Panc1 (cell line): Measurements from ENCODE around the gene PROSER1. TPM values are rescaled to one million over a fixed set of nuclear protein-coding genes. Genes with fewer than 3 reads are reported as not detected.

ENCODE experiments used
- ATAC-seq: fragments of 200-7000 bp; cut with Tn5 transposase; 2 replicates; pipeline ENCODE4 v1.9.1; 2020; ENCODE audit warnings: mild to moderate bottlenecking, moderate library complexity
- BruUV-seq: library from RNA; stranded (reverse); fragments of 400-500 nt; replicated peaks from 2 replicates; lab custom pipeline; 2021; lab: Mats Ljungman, UMichigan
- CTCF ChIA-PET: fragments of 300-600 bp; sonication (Branson Sonifier 250); formaldehyde crosslinking; loops from one replicate; lab custom pipeline; 2022; ENCODE audit warnings: antibody characterized with exemption; lab: Charles Lee
- POLR2A ChIA-PET: fragments of 300-600 bp; sonication (Branson Sonifier 250); formaldehyde crosslinking; loops from one replicate; lab custom pipeline; 2022; ENCODE audit warnings: antibody characterized with exemption; lab: Charles Lee
- DNase-seq: peaks from one replicate; pipeline ENCODE4 v3.0.0-alpha.2; 2010; ENCODE audit warnings: low read depth, low spot score
- H3K27ac ChIP-seq: 2 replicates; pipeline ENCODE4 v1.5.1; 2011; ENCODE audit warnings: mild to moderate bottlenecking, low read length, inconsistent platforms
- H3K27me3 ChIP-seq: fragments of 200-500 bp; sonication (Bioruptor generic); 2 replicates; pipeline ENCODE4 v1.6.0; 2014; ENCODE audit warnings: low read length, inconsistent platforms; ENCODE audit not compliant: control insufficient read depth, insufficient read depth
- H3K36me3 ChIP-seq: fragments of 200-500 bp; sonication (Bioruptor generic); 2 replicates; pipeline ENCODE4 v1.5.1; 2014; ENCODE audit warnings: inconsistent platforms, mild to moderate bottlenecking, low read length, moderate library complexity; ENCODE audit not compliant: control insufficient read depth, insufficient read depth
- H3K4me1 ChIP-seq: 2 replicates; pipeline ENCODE4 v1.5.1; 2011; ENCODE audit warnings: inconsistent platforms, mild to moderate bottlenecking, low read length, moderate library complexity; ENCODE audit not compliant: control insufficient read depth, insufficient read depth
- H3K4me3 ChIP-seq, 2 experiments: 2 replicates each; pipeline ENCODE4 v1.5.1; 2011 to 2012; ENCODE audit warnings: low read depth in 2 of 2, low read length in 2 of 2, mild to moderate bottlenecking in 2 of 2, inconsistent platforms in 1 of 2, moderate library complexity in 1 of 2
- H3K9me3 ChIP-seq: fragments of 200-500 bp; sonication (Bioruptor generic); 2 replicates; pipeline ENCODE4 v1.5.1; 2014; ENCODE audit warnings: low read depth, mild to moderate bottlenecking, inconsistent platforms, low read length, moderate library complexity; ENCODE audit not compliant: control insufficient read depth, insufficient read depth
- POLR2AphosphoS5 ChIP-seq: IDR thresholded peaks from 2 replicates; pipeline ENCODE4 v1.6.1; 2012; ENCODE audit warnings: mild to moderate bottlenecking, low read depth, low read length, moderate library complexity
- SIN3A ChIP-seq: IDR thresholded peaks from 2 replicates; pipeline ENCODE4 v1.6.1; 2012; ENCODE audit warnings: low read depth, mild to moderate bottlenecking, low read length, moderate library complexity, borderline replicate concordance; ENCODE audit not compliant: insufficient read depth
- TCF7L2 ChIP-seq: IDR thresholded peaks from 2 replicates; pipeline ENCODE4 v1.6.1; 2011; ENCODE audit warnings: mild to moderate bottlenecking, low read depth, low read length, inconsistent platforms
- in situ Hi-C: cut with HindIII; loops from 2 replicates; pipeline ENCODE4 v1.10.0; 2016; ENCODE audit warnings: low sequenced_read_pairs, low pct_unique_long_range_greater_than_20kb
- intact Hi-C: fragments of 100-400 bp; cut with micrococcal nuclease; formaldehyde crosslinking; loops from one replicate; pipeline ENCODE4 v1.10.0; 2022; ENCODE audit not compliant: unreplicated experiment
- total RNA-seq: library from RNA; stranded (reverse); gene quantifications from one replicate; pipeline ENCODE4 v1.2.1, GENCODE V29; 2021; ENCODE audit not compliant: unreplicated experiment
- TF ChIP-seq, protein P1 (sequence below): fragments of 450-650 bp; IDR thresholded peaks from 2 replicates; pipeline ENCODE4 v1.5.1; 2017; ENCODE audit warnings: mild to moderate bottlenecking
- TF ChIP-seq, protein P2 (sequence below), 2 experiments: IDR thresholded peaks; 2 replicates each; pipeline ENCODE4 v1.6.1; 2011 to 2012; ENCODE audit warnings: low read depth in 2 of 2, control low read depth in 1 of 2, low read length in 1 of 2, mild to moderate bottlenecking in 1 of 2, moderate library complexity in 1 of 2; ENCODE audit not compliant: insufficient read depth in 1 of 2

Gene PROSER1
- total RNA-seq, 1 experiment from 2014 or later: 24.7 TPM

DNA sequence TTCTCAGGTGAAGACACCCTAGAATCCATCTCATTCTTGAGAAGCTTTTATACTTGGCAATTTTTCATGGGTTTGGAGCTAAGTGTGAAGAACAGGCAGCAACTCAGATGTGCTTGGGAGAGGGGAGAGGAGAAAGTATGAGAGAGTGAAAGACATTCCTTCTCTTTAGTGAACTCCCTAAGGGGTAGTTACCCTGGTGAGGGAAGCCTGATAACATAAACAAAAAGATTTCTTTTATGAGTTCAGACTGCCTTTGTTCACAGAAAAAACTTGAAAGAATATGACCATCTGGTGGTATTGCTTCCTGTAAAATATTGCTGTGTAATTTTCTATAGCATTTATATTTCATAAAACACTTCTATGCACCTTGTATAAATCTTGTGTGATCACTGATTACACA is 47.2 kb downstream of the PROSER1 start, which contains the start of gene STOML3:
Gene STOML3 (minus strand): TSS at position 139 of the 400 bp plus-strand sequence. CDS start 110 bp downstream, at position 29.
- no peak for ATAC-seq
- POLR2A ChIA-PET: no interaction called here
- no peaks in the 10 kb centered on the region for H3K27me3 ChIP-seq

DNA sequence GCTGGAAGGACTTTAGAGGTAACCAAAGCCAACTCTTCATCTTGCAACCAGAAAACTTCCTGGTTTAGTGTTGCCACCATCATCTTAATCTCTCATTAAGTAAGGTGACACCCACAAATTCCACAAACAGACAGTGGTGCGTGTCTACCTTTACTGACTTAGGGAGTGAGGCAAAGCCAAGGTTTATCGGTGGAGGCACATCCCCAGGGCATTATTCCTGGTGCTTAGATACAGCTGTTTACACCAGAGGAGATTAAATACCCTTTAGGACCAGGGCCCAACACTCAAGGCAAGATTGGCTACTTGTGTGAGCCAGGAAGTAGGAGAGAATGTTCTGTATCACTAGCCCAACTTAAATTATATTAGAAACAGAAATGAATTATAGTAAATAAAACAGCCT is 56.8 kb downstream of the PROSER1 start:
- DNase-seq (no peak), ATAC-seq (no peak)
- in situ Hi-C loops (no loop called here), intact Hi-C loops (no loop called here)
- no peaks in the 10 kb centered on the region for H3K4me1 ChIP-seq
- no peaks in the 10 kb centered on the region for H3K27me3 ChIP-seq
- CTCF ChIA-PET: no interaction called here
- no peaks in the 10 kb centered on the region for H3K9me3 ChIP-seq
- BruUV-seq: no TSS peak
- no peak overlapping the region for H3K27ac ChIP-seq
- POLR2A ChIA-PET: no interaction called here
- TF ChIP-seq SIN3A: no peak
- TF ChIP-seq, protein P1, sequence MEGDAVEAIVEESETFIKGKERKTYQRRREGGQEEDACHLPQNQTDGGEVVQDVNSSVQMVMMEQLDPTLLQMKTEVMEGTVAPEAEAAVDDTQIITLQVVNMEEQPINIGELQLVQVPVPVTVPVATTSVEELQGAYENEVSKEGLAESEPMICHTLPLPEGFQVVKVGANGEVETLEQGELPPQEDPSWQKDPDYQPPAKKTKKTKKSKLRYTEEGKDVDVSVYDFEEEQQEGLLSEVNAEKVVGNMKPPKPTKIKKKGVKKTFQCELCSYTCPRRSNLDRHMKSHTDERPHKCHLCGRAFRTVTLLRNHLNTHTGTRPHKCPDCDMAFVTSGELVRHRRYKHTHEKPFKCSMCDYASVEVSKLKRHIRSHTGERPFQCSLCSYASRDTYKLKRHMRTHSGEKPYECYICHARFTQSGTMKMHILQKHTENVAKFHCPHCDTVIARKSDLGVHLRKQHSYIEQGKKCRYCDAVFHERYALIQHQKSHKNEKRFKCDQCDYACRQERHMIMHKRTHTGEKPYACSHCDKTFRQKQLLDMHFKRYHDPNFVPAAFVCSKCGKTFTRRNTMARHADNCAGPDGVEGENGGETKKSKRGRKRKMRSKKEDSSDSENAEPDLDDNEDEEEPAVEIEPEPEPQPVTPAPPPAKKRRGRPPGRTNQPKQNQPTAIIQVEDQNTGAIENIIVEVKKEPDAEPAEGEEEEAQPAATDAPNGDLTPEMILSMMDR: no peak
- TF ChIP-seq POLR2AphosphoS5: no peak
- no peak for TF ChIP-seq TCF7L2
- TF ChIP-seq, protein P2, sequence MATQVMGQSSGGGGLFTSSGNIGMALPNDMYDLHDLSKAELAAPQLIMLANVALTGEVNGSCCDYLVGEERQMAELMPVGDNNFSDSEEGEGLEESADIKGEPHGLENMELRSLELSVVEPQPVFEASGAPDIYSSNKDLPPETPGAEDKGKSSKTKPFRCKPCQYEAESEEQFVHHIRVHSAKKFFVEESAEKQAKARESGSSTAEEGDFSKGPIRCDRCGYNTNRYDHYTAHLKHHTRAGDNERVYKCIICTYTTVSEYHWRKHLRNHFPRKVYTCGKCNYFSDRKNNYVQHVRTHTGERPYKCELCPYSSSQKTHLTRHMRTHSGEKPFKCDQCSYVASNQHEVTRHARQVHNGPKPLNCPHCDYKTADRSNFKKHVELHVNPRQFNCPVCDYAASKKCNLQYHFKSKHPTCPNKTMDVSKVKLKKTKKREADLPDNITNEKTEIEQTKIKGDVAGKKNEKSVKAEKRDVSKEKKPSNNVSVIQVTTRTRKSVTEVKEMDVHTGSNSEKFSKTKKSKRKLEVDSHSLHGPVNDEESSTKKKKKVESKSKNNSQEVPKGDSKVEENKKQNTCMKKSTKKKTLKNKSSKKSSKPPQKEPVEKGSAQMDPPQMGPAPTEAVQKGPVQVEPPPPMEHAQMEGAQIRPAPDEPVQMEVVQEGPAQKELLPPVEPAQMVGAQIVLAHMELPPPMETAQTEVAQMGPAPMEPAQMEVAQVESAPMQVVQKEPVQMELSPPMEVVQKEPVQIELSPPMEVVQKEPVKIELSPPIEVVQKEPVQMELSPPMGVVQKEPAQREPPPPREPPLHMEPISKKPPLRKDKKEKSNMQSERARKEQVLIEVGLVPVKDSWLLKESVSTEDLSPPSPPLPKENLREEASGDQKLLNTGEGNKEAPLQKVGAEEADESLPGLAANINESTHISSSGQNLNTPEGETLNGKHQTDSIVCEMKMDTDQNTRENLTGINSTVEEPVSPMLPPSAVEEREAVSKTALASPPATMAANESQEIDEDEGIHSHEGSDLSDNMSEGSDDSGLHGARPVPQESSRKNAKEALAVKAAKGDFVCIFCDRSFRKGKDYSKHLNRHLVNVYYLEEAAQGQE (IDR thresholded peaks at IDR 0.05; ENCODE audit: insufficient read depth in 1 of 2, low read depth in 2 of 2, low read length in 1 of 2): no peak
- no peaks in the 10 kb centered on the region for H3K36me3 ChIP-seq
- H3K4me3 ChIP-seq: no peak overlapping the region

More for the DNA sequence above, 47.2 kb downstream of the PROSER1 start, which contains the start of gene STOML3:
- H3K27ac ChIP-seq: no peak within 1 kb of the TSS
- no peaks in the 10 kb centered on the region for H3K9me3 ChIP-seq
- H3K4me3 ChIP-seq: no peak within 1 kb of the TSS
- TF ChIP-seq SIN3A (no peak), POLR2AphosphoS5 (no peak), TCF7L2 (no peak)
- TF ChIP-seq, protein P2 (IDR thresholded peaks at IDR 0.05; ENCODE audit: insufficient read depth in 1 of 2, low read depth in 2 of 2, low read length in 1 of 2): no peak
- TF ChIP-seq, protein P1: no peak
- DNase-seq: no peak
- in situ Hi-C loops: no loop called here
- CTCF ChIA-PET: no interaction called here
- intact Hi-C loops: no loop called here
- H3K36me3 ChIP-seq: no peaks in the 10 kb centered on the region
- no peaks in the 10 kb centered on the region for H3K4me1 ChIP-seq
- BruUV-seq: no TSS peak
